Brain microvascular endothelial cell (primary cell): ENCODE measurements around the gene LYZ.

Experiments
- DNase-seq: peaks from one replicate; pipeline ENCODE4 v3.0.0-alpha.2; 2020
- H3K27ac ChIP-seq: fragments of 250-450 bp; sonication (Bioruptor Pico); 2 replicates; pipeline ENCODE4 v1.5.1; 2020; ENCODE audit warnings: mild to moderate bottlenecking, moderate library complexity
- H3K27me3 ChIP-seq: fragments of 250-450 bp; sonication (Bioruptor Pico); replicated peaks from 2 replicates; pipeline ENCODE4 v1.5.1; 2020; ENCODE audit warnings: mild to moderate bottlenecking
- H3K36me3 ChIP-seq: fragments of 250-450 bp; sonication (Bioruptor Pico); replicated peaks from 2 replicates; pipeline ENCODE4 v1.5.1; 2020; ENCODE audit warnings: mild to moderate bottlenecking
- H3K4me3 ChIP-seq: 2 replicates; pipeline ENCODE4 v1.5.1; 2011; ENCODE audit warnings: low read depth, mild to moderate bottlenecking, control low read depth, low read length, moderate library complexity
- CTCF ChIP-seq: IDR thresholded peaks from 2 replicates; pipeline ENCODE4 v1.5.1; 2011; ENCODE audit warnings: low read depth, mild to moderate bottlenecking, moderate library complexity, low read length, control low read depth, inconsistent platforms; ENCODE audit errors: missing control alignments
- in situ Hi-C: cut with HindIII; loops from 2 replicates; pipeline ENCODE4 v1.10.0; 2017; ENCODE audit warnings: low sequenced_read_pairs, low pct_ligation_motif_present

LYZ gene

GRCh38 chr12:69368171-69368570, 20.0 kb downstream of the LYZ start:
- H3K27me3 ChIP-seq: no peaks in the 10 kb centered on the region
- in situ Hi-C loops: no loop called here
- no peak for DNase-seq
- peaks cover 4% of the 10 kb centered on the region for H3K36me3 ChIP-seq
- TF ChIP-seq CTCF: no peak
- H3K27ac ChIP-seq: no peak overlapping the region
- no peak overlapping the region for H3K4me3 ChIP-seq

- DNase-seq: no peak
- no peak overlapping the region for H3K27ac ChIP-seq
- no peaks in the 10 kb centered on the region for H3K36me3 ChIP-seq
- TF ChIP-seq CTCF: no peak
- in situ Hi-C loops: no loop called here
- H3K27me3 ChIP-seq: no peaks in the 10 kb centered on the region
- no peak overlapping the region for H3K4me3 ChIP-seq
Observed at GRCh38 chr12:69383074-69383473, 34.9 kb downstream of the LYZ start.

GRCh38 chr12:69385038-69385437, 36.9 kb downstream of the LYZ start:
- no peak for TF ChIP-seq CTCF
- no peaks in the 10 kb centered on the region for H3K27me3 ChIP-seq
- H3K36me3 ChIP-seq: no peaks in the 10 kb centered on the region
- H3K4me3 ChIP-seq: no peak overlapping the region
- in situ Hi-C loops: no loop called here
- no peak for DNase-seq
- no peak overlapping the region for H3K27ac ChIP-seq

GRCh38 chr12:69386921-69387320, 38.7 kb downstream of the LYZ start:
- no peaks in the 10 kb centered on the region for H3K27me3 ChIP-seq
- no peak for TF ChIP-seq CTCF
- H3K27ac ChIP-seq: no peak overlapping the region
- in situ Hi-C loops: no loop called here
- no peak overlapping the region for H3K4me3 ChIP-seq
- H3K36me3 ChIP-seq: no peaks in the 10 kb centered on the region
- no peak for DNase-seq

- Histone ChIP-seq H3K27me3 (no peaks in the 10 kb centered on the region), H3K27ac (no peak overlapping the region), H3K36me3 (no peaks in the 10 kb centered on the region), H3K4me3 (no peak overlapping the region)
- no peak for DNase-seq
- TF ChIP-seq CTCF: peak; percentile 43
- in situ Hi-C loops: no loop called here
Observed at GRCh38 chr12:69388371-69388770, 40.2 kb downstream of the LYZ start.

GRCh38 chr12:69389831-69390230, 41.6 kb downstream of the LYZ start:
- DNase-seq: peak; percentile 50
- TF ChIP-seq CTCF: no peak
- Histone ChIP-seq H3K27me3 (no peaks in the 10 kb centered on the region), H3K36me3 (no peaks in the 10 kb centered on the region), H3K27ac (peak overlapping the region; percentile 70), H3K4me3 (no peak overlapping the region)
- in situ Hi-C loops: no loop called here
